Suprapubic skin (tissue), 4 donors: ENCODE results near the gene CBLN4. TPM values are rescaled to one million over a fixed set of nuclear protein-coding genes. Genes with fewer than 3 reads are reported as not detected.

Source experiments
- DNase-seq, 2 donors: peaks; one replicate each; pipeline ENCODE4 v3.0.0-alpha.2; 2019; ENCODE audit warnings: low spot score in 2 of 2
- H3K27ac ChIP-seq: fragments of 200-600 bp; sonication (generic); one replicate; pipeline ENCODE4 v1.5.1; 2019
- H3K27me3 ChIP-seq: fragments of 200-600 bp; sonication (generic); one replicate; pipeline ENCODE4 v1.5.1; 2019
- H3K36me3 ChIP-seq: fragments of 200-600 bp; sonication (generic); one replicate; pipeline ENCODE4 v1.5.1; 2019
- H3K4me1 ChIP-seq: fragments of 200-600 bp; sonication (generic); one replicate; pipeline ENCODE4 v1.5.1; 2019
- H3K4me3 ChIP-seq: fragments of 200-600 bp; sonication (generic); one replicate; pipeline ENCODE4 v1.5.1; 2019; ENCODE audit warnings: mild to moderate bottlenecking
- H3K9me3 ChIP-seq: fragments of 200-600 bp; sonication (generic); one replicate; pipeline ENCODE4 v1.5.1; 2019
- EP300 ChIP-seq: sonication (generic); formaldehyde crosslinking; IDR thresholded peaks from one replicate; pipeline ENCODE4 v1.6.1; 2017; ENCODE audit warnings: antibody characterized with exemption
- POLR2A ChIP-seq, 2 donors: fragments of 450-650 bp; IDR thresholded peaks; one replicate each; pipeline ENCODE4 v1.6.1; 2017; ENCODE audit warnings: antibody characterized with exemption in 2 of 2, mild to moderate bottlenecking in 2 of 2, moderate library complexity in 2 of 2
- POLR2AphosphoS5 ChIP-seq, 3 donors: sonication (generic); formaldehyde crosslinking; IDR thresholded peaks; one replicate each; pipeline ENCODE4 v1.6.1; 2017; ENCODE audit warnings: antibody characterized with exemption in 3 of 3
- WGBS: methylation state at CpG from one replicate; pipeline ENCODE4 v1.1.5; 2018; 5-methylcytosine and 5-hydroxymethylcytosine counted together
- total RNA-seq, 4 donors: library from RNA; depleted of rRNA; stranded (reverse); fragments of >200 nt; gene quantifications; one replicate each; pipeline ENCODE4 v1.1.0, GENCODE V29; 2016
- TF ChIP-seq, protein P1 (sequence below), 2 donors: fragments of 200-600 bp in 1 of 2; fragments of 450-650 bp in 1 of 2; sonication (generic) in 1 of 2; IDR thresholded peaks; one replicate each; pipeline ENCODE4 v1.5.1; 2016 to 2019; ENCODE audit warnings: antibody characterized with exemption in 2 of 2, mild to moderate bottlenecking in 1 of 2, moderate library complexity in 1 of 2

Gene CBLN4
- total RNA-seq, 4 donors from 2014 or later, result 0.32 TPM; not detected in 3

DNA sequence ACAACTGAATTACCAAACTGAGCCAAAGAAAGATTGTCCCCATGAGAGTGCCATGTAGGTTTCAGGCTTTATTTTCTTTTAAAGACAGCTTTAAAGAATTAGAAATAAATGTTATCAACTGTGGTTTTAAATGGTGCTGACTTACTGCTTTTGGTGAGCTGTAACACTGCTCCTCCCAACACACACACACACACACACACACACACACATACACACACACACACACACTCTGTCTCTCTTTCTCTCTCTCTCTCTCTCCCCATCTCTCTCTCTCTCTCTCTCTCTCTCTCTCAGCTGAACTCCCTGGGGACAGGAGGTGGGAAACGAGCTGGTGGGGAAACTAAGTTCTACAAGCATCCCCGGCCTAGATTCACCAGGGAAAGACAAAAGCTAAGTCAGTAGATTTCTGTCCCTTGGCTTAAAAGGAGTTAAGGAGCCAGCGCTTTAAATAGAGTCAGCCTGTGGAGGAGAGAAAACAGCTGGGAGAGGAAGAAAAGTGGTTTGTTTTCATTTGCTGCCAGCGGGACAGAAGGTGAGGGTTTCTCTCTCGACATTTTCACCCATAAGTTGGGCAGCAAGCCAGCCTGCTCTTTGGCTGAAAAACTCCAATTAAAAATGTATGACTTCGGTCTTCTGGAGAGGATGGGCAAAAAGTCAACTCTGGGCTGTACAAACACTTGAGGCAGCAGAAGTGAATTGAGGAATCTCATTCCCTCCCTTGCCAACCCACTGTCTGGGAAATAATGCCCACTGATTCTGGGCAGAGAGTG is 27.4 kb downstream of the CBLN4 start:
- no peaks in the 10 kb centered on the region for H3K4me1 ChIP-seq
- no peaks in the 10 kb centered on the region for H3K36me3 ChIP-seq
- WGBS, result 16% methylated on average over 6 of the region's 6 CpGs
- no peak overlapping the region for H3K27ac ChIP-seq
- no peaks in the 10 kb centered on the region for H3K9me3 ChIP-seq
- DNase-seq, result no peak
- H3K27me3 ChIP-seq, result no peaks in the 10 kb centered on the region
- TF ChIP-seq POLR2AphosphoS5 (IDR thresholded peaks at IDR 0.05) (no peak), EP300 (no peak), POLR2A (IDR thresholded peaks at IDR 0.05) (no peak)
- TF ChIP-seq, protein P1, sequence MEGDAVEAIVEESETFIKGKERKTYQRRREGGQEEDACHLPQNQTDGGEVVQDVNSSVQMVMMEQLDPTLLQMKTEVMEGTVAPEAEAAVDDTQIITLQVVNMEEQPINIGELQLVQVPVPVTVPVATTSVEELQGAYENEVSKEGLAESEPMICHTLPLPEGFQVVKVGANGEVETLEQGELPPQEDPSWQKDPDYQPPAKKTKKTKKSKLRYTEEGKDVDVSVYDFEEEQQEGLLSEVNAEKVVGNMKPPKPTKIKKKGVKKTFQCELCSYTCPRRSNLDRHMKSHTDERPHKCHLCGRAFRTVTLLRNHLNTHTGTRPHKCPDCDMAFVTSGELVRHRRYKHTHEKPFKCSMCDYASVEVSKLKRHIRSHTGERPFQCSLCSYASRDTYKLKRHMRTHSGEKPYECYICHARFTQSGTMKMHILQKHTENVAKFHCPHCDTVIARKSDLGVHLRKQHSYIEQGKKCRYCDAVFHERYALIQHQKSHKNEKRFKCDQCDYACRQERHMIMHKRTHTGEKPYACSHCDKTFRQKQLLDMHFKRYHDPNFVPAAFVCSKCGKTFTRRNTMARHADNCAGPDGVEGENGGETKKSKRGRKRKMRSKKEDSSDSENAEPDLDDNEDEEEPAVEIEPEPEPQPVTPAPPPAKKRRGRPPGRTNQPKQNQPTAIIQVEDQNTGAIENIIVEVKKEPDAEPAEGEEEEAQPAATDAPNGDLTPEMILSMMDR (IDR thresholded peaks at IDR 0.05), result no peak
- H3K4me3 ChIP-seq, result no peak overlapping the region

DNA sequence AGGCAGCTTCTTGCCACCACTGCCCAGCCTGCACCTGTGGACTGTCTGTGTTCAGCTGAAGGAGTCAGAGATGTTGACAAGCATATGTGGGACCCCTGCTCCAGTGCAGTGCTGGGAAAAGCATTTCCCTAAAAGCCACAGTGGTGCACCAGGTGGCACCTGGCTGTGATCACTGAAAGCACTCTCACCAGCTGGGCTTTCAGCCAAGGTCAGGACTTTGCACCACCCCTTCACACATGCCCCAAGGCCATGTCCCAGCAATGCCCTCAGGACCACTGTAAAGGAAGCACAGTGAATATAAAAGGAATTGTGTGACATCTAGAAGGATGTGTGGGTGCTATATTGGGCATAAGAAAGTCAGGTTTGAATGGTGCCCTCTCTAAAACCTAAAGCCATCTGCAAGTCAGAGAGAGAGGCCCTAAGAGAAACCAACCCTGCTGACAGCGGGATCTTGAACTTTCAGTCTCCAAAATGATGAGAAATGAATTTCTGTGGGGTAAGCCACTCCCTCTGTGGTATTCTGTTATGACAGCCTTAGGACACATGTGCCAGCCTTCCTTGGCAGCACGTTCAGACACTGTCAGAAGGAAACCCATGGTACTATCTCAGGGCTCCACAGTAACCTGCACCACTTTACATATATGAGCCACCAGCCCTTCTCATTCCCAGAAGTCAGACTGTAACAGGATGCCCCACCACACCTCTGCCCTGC is 30.7 kb downstream of the CBLN4 start:
- TF ChIP-seq POLR2A (IDR thresholded peaks at IDR 0.05), result no peak
- no peak for TF ChIP-seq POLR2AphosphoS5 (IDR thresholded peaks at IDR 0.05)
- TF ChIP-seq EP300, result no peak
- TF ChIP-seq, protein P1 (IDR thresholded peaks at IDR 0.05), result no peak
- H3K27me3 ChIP-seq, result peaks cover under 1% of the 10 kb centered on the region
- H3K36me3 ChIP-seq, result no peaks in the 10 kb centered on the region
- WGBS, result 54% methylated on average over 1 of the region's 2 CpGs
- H3K4me1 ChIP-seq, result no peaks in the 10 kb centered on the region
- no peak overlapping the region for H3K4me3 ChIP-seq
- DNase-seq, result no peak
- H3K27ac ChIP-seq, result no peak overlapping the region
- H3K9me3 ChIP-seq, result no peaks in the 10 kb centered on the region

DNA sequence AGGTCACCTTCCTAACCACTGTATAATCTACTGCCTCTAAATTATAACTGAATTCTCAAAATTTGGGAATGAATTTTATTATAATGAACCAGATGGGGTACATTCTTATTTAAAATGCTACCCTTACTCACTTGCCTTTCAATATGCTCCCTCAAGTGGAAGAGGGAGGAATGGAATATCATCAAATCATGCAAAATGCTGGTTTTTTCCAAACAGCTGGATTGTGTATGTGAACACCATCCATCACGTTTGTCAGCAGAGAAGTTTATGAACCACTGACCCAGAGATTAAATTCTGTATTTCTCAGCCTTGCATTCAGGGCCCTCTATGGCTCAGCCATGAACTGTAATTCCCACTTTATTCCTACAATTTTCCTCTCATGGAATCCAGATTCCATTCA is 40.5 kb downstream of the CBLN4 start:
- DNase-seq, result no peak
- 54% methylated on average over 1 of the region's 1 CpG for WGBS

DNA sequence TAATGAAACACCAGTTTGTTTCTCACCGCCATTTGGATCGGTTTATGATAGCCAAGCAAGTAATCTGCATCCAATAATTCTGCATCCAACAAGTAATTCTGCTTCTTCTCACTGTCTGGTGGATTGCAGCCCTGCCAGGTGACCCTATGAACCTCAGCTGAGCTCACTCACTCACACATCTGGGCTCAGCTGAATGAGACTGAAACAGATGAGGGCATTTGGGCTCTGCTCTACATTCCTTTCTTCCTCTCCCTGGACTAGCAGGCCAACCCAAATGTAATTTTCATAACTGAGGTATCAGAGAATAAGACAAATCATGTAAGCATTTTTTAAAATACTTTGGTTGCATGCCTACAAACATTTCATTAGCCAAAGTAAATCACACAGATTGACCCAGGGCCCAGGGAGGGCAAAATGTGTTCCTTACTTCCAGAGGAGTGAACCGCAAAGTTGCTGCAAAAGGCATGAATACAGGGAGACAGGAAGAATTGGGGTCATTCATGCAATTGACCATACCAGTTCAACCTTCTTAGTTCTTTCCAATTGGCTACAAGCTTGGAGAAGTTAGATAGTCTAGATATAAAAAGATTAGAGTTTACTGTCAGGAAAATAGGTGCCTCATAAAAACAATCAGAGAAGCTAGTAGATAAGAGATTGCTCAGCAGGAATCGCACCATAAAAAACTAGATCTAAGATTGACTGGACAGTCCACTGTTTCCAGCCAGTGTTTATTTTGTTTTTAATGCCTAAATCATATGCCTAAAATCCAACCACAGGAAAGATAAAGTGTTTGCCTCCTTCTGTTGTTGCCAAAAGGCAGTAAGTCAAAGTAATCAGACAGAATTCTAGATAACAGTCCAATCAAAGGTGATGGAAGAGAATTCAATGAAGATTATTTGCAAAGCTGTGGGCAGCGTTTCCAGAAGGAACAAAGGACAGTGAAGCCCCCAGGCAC is 43.7 kb downstream of the CBLN4 start:
- no peak for DNase-seq
- Histone ChIP-seq H3K9me3 (no peaks in the 10 kb centered on the region), H3K4me3 (no peak overlapping the region), H3K27ac (no peak overlapping the region), H3K4me1 (no peaks in the 10 kb centered on the region), H3K36me3 (no peaks in the 10 kb centered on the region), H3K27me3 (no peaks in the 10 kb centered on the region)
- no peak for TF ChIP-seq EP300
- TF ChIP-seq, protein P1 (IDR thresholded peaks at IDR 0.05), result no peak
- no peak for TF ChIP-seq POLR2A (IDR thresholded peaks at IDR 0.05)
- TF ChIP-seq POLR2AphosphoS5 (IDR thresholded peaks at IDR 0.05), result no peak
- 77% methylated on average over 5 of the region's 5 CpGs for WGBS

More for the DNA sequence above, 40.5 kb downstream of the CBLN4 start:
- TF ChIP-seq EP300, result no peak
- TF ChIP-seq, protein P1 (IDR thresholded peaks at IDR 0.05), result no peak
- no peak for TF ChIP-seq POLR2AphosphoS5 (IDR thresholded peaks at IDR 0.05)
- no peak for TF ChIP-seq POLR2A (IDR thresholded peaks at IDR 0.05)
- H3K36me3 ChIP-seq, result no peaks in the 10 kb centered on the region
- H3K27me3 ChIP-seq, result peaks cover 3% of the 10 kb centered on the region
- H3K9me3 ChIP-seq, result no peaks in the 10 kb centered on the region
- H3K27ac ChIP-seq, result no peak overlapping the region
- H3K4me1 ChIP-seq, result no peaks in the 10 kb centered on the region
- H3K4me3 ChIP-seq, result no peak overlapping the region
